Kidney (tissue), 14 donors: ENCODE data around the gene SMYD3. TPM values are rescaled to one million over a fixed set of nuclear protein-coding genes. Genes with fewer than 3 reads are reported as not detected.

ENCODE experiments used
- DNase-seq, 5 donors: peaks; one replicate each; pipeline ENCODE4 v3.0.0-alpha.2; 2013 to 2020
- FAIRE-seq: peaks from 2 replicates; lab custom pipeline; 2012; peaks lifted over from hg19 to GRCh38; lab: Jason Lieb, UNC
- H3K27ac ChIP-seq, 2 donors: one replicate each; pipeline ENCODE4 v1.7.0; 2013; ENCODE audit warnings: low read depth in 2 of 2, low read length in 2 of 2, inconsistent platforms in 1 of 2
- H3K27me3 ChIP-seq: one replicate; pipeline ENCODE4 v1.7.1; 2013; ENCODE audit warnings: low read length, inconsistent platforms; ENCODE audit not compliant: control insufficient read depth, insufficient read depth
- H3K36me3 ChIP-seq, 3 donors: one replicate each; pipeline versions ENCODE4 v1.7.0 to v1.7.1; 2013; ENCODE audit warnings: low read length in 3 of 3, control low read depth in 1 of 3, inconsistent platforms in 1 of 3; ENCODE audit not compliant: insufficient read depth in 3 of 3, control insufficient read depth in 2 of 3
- H3K4me1 ChIP-seq, 3 donors: one replicate each; pipeline versions ENCODE4 v1.7.0 to v1.7.1; 2013; ENCODE audit warnings: low read length in 3 of 3, inconsistent platforms in 1 of 3, low read depth in 1 of 3; ENCODE audit not compliant: control insufficient read depth in 2 of 3, insufficient read depth in 2 of 3
- H3K4me3 ChIP-seq, 3 donors: one replicate each; pipeline versions ENCODE4 v1.7.0 to v1.8.1; 2013; ENCODE audit warnings: low read length in 3 of 3, control low read depth in 1 of 3, inconsistent platforms in 1 of 3
- H3K9ac ChIP-seq, 3 donors: one replicate each; pipeline versions ENCODE4 v1.7.0 to v1.7.1; 2013; ENCODE audit warnings: low read length in 3 of 3, control low read depth in 1 of 3, inconsistent platforms in 1 of 3
- H3K9me3 ChIP-seq, 3 donors: one replicate each; pipeline versions ENCODE4 v1.7.0 to v1.7.1; 2013; ENCODE audit warnings: low read length in 3 of 3, control low read depth in 1 of 3, inconsistent platforms in 1 of 3; ENCODE audit not compliant: control insufficient read depth in 2 of 3, insufficient read depth in 1 of 3
- intact Hi-C: fragments of 100-400 bp; cut with DNase I; formaldehyde crosslinking; loops from one replicate; pipeline ENCODE4 v1.11.1; 2022
- polyA plus RNA-seq: library from polyadenylated mRNA; stranded (reverse); fragments of 350-450 nt; fragmentation: Illumina TruSeq; extraction: RNeasy Lipid Tissue Mini Kit (QIAGEN cat#74804); gene quantifications from one replicate; pipeline ENCODE4 v1.2.3, GENCODE V29; 2014; ENCODE audit warnings: low read depth, low replicate concordance; ENCODE audit not compliant: insufficient read depth
- total RNA-seq: library from RNA; stranded (reverse); fragmentation: NEBNext Ultra II Directional; extraction: Animal tissue kit (Norgen Biotek cat#: 25700); gene quantifications from one replicate; pipeline ENCODE4 v1.2.1, GENCODE V29; 2021
- TF ChIP-seq, protein P1 (sequence below): IDR thresholded peaks from 3 replicates; pipeline ENCODE4 v1.5.1; 2012; ENCODE audit warnings: mild to moderate bottlenecking, moderate library complexity, borderline replicate concordance; ENCODE audit not compliant: insufficient read depth; ENCODE audit errors: extremely low read depth
- donor health status: control.
- donor health status: control.
- donor health status: control.
- donor health status: control.
- donor health status: control.
- donor health status: DM: yes; HTN: yes; CAD: no.
- donor health status: Normal renal cell carcinoma (clear cell type).

Gene SMYD3
- total and polyA plus RNA-seq, 2 donors from 2014 or later, result 23.3 to 23.9 TPM

DNA sequence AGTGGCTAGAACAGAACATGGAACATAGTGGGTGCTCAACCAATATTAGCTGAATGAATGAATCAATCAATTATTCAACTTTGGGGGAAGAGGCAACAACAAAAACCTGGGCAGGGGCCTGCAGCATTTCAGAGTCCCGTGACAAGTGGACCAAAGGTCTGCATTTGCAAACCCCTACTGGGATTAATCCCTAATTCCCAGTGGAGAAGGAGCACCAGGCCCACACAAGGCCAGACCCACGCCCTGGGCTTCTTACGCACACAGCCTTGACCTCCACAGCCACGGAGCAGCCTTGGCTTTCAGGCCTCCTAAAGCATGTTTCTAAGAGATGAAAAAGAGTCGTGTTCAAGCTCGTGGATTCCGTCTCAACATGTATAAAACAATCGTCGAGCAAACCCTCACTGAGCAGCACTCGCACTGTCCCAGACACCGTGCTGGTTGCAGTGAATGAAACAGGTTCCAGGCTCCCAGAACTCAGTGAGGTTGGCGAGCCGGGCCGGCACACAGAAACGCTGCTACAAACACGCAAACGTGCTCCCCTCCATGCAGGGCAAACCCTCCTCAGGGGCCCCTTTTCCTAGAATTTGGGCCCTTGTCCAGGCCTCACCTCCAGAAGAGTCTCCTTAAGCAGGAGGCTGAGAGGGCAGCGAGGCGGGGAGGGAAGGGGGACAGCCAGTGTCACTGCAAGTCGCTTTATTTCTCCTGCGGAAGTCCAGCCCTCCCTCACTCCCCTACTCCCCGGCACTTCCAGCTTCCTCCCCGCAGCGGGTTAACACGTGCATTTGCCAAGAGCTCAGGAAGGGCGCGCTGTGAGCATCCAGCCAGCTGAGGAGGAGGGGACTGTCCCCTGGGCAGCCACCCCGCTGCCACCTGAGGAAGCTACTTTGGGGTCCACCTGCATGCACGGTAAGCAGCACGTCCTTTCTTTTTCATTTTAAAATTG, 795.8 kb downstream of the SMYD3 start:
- TF ChIP-seq, protein P1, sequence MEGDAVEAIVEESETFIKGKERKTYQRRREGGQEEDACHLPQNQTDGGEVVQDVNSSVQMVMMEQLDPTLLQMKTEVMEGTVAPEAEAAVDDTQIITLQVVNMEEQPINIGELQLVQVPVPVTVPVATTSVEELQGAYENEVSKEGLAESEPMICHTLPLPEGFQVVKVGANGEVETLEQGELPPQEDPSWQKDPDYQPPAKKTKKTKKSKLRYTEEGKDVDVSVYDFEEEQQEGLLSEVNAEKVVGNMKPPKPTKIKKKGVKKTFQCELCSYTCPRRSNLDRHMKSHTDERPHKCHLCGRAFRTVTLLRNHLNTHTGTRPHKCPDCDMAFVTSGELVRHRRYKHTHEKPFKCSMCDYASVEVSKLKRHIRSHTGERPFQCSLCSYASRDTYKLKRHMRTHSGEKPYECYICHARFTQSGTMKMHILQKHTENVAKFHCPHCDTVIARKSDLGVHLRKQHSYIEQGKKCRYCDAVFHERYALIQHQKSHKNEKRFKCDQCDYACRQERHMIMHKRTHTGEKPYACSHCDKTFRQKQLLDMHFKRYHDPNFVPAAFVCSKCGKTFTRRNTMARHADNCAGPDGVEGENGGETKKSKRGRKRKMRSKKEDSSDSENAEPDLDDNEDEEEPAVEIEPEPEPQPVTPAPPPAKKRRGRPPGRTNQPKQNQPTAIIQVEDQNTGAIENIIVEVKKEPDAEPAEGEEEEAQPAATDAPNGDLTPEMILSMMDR, result no peak
- H3K9me3 ChIP-seq, result no peaks in the 10 kb centered on the region
- DNase-seq, result no peak
- no peak for FAIRE-seq
- H3K4me3 ChIP-seq, result no peak overlapping the region
- H3K9ac ChIP-seq, result no peak overlapping the region
- no peaks in the 10 kb centered on the region for H3K27me3 ChIP-seq
- H3K36me3 ChIP-seq, result no peaks in the 10 kb centered on the region
- intact Hi-C loops, result no loop called here
- no peaks in the 10 kb centered on the region for H3K4me1 ChIP-seq
- H3K27ac ChIP-seq, result no peak overlapping the region

DNA sequence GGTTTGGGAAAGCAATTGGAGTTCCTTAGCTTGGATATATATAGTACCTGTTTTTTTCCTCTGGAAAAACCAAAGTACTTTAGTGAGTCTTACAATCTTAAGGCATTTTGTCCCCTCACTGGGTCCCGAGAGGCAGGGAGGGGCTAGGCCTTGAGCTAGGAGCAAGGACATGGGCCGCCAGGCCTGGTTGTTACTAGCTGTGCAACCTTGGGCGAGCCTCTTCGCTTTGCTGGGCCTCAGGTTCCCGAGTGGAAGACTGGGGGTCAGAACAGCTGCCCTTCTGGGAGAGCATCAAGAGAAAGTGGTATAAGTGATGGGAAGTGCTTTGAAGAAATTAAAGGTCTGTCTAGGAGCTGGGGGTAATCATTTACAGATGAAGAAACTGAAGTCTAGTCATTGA, 799.1 kb downstream of the SMYD3 start:
- intact Hi-C loops, result no loop called here
- FAIRE-seq (no peak), DNase-seq (no peak)
- Histone ChIP-seq H3K36me3 (no peaks in the 10 kb centered on the region), H3K9me3 (no peaks in the 10 kb centered on the region), H3K4me1 (no peaks in the 10 kb centered on the region), H3K27ac (no peak overlapping the region), H3K27me3 (no peaks in the 10 kb centered on the region), H3K9ac (no peak overlapping the region), H3K4me3 (no peak overlapping the region)
- TF ChIP-seq, protein P1, result no peak

DNA sequence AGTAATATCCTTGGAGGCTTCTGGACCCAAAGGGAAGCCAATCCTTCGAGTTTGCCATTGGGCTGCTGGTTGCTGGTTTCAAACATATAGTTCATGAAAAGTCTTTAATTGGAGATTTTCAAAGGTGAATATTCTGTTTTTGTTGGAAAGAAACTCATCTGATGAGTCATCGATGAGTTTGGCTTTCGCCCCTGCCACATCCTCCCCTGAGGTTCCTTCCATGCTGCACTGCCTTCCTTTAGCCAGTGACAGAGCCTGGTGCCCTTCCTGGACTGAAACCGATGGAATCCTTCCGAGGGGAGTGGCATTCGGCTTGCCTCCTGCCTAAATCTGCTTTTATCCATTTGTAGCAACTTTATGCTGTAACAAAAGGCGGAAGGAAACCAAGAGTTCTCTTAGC, 802.3 kb downstream of the SMYD3 start:
- Histone ChIP-seq H3K9ac (no peak overlapping the region), H3K4me1 (no peaks in the 10 kb centered on the region), H3K4me3 (no peak overlapping the region), H3K9me3 (no peaks in the 10 kb centered on the region), H3K27ac (no peak overlapping the region), H3K27me3 (no peaks in the 10 kb centered on the region), H3K36me3 (no peaks in the 10 kb centered on the region)
- TF ChIP-seq, protein P1, result no peak
- intact Hi-C loops, result no loop called here
- FAIRE-seq (no peak), DNase-seq (no peak)
